Measurements from ENCODE around the gene MRPL14.

MRPL14 gene

GRCh38 chr6:44063561-44064059 lies 63.6 kb downstream of the MRPL14 start:
- in situ Hi-C loops (cut with MboI; ENCODE audit: low pct_unique_long_range_greater_than_20kb, low sequenced_read_pairs, unreplicated experiment): no loop called here
- no peak for DNase-seq (ENCODE audit: low spot score)
- TF ChIP-seq CTCF (IDR thresholded peaks at IDR 0.05; ENCODE audit: extremely low read depth, insufficient read depth, missing control alignments): no peak
